NK-92 (cell line): ENCODE results near the gene EXOC7.

Source experiments
- DNase-seq: peaks from one replicate; lab custom pipeline; 2025; ENCODE audit not compliant: unreplicated experiment; lab: John Stamatoyannopoulos, UW

Gene EXOC7

DNA sequence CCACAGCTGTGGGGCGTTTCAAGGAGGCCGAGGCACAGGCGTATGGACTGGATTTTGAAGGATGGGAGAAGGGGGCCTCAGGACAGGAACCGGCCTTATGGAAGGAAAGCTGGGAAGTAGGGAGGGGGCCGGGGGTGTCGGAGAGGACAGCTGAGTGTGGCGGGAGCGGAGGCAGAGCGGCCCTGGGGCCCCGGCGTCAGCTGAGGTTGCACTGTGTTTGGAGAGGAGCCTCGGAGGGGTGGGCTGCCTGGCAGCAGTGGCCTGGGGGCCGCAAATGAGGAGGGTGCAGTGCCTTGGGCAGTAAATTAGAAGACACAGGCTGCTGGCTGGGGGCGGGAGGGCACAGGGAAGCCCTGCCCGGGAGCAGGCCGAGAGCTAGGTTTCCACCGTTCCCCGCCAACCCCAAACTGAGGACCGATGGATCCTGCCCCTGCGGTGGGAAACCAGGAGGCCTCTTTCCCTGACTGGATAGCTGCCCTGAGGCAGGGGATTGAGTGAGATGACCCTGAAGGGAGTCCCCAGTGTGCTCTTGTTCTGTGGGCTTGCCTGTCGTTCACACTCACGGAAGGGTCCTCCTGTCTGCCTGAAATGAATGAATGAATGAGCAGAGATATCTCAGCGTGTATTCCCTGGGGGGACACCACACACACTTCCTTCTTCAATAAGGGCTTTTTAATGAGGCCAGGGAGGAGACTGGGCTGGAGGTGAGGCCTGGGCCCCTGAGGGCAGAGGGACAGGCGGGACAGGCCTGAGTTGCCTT, 19.0 kb upstream of the EXOC7 start:
- DNase-seq = no peak

DNA sequence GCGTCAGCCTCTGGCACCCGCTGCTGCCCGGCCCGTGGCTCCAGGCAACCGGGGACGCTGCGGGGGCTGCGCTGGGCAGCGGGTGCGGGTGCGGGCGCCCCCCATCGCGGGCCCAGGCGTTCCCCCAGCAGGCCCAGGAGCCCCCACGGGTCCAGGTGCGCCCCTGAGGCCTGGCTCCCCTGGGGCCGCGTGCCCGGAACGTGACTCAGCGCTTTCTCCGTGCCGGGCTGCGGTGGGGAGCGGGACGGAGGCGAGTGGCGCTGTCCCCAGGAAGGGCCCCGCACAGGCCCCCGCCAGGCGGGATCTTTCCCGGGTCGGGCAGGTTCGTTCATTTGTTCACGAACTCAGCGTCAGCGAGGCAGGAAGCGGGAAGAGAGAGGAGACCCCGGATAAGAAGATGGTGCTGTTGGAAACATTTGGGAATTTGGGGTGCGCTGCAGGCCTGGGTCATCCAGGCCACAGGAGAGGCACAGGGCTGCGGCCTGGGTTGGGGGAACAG, 18.4 kb upstream of the EXOC7 start:
- no peak for DNase-seq

DNA sequence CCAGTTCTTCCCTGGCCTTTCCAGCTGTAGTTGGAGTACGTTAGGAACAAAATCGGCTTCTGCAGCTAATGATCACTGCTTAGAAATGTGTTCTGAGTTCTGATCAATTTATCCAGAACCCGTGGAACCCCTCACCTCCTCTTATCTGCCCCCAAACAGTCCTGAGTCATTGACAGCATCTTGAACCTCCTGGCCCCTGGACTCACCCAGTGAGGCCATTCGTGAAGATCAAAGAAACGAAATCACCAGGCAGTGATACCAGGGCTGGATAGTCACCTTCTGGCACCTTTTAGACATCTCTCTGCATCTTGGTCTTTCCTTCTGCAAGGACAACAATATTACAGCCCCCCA, 17.0 kb upstream of the EXOC7 start:
- no peak for DNase-seq

DNA sequence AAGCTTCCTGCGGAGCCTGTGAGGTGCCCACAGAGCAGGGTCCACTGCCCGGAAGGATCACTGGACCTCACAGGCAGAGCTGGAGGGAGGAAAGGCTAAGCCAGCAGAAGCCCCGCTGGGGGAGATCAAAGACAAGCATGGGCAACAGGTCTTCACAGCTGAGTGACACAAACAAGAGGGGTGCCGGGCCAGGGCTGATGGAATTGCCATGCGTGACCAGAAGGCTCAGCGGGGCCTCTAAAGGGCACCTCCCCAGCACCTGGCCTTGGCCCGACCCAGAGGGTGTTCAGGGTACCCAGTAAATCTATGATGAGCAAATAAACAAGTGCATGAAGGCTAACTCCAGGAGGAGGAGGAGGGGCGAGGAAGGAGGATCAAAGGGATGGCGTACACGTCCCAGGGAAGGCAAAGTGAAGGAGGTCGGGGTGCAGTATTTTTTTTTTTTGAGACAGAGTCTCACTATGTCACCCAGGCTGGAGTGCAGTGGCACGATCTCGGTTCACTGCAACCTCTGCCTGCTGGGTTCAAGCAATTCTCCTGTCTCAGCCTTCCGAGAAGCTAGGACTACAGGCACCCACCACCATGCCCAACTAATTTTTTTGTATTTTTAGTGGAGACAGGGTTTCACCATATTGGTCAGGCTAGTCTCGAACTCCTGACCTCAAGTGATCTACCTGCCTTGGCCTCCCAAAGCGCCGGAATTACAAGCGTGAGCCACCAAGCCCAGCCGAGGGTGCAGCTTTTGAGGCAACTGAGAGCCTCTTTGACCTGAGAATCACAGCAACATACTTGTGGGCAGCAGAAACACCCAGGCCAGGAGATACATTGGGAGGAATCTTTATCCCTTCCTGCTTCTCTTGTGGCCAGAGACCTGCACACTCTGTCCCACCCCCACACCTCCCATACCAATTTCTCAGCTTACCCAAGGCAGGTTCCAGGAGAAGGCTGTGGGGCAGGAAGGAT, 16.1 kb upstream of the EXOC7 start:
- DNase-seq = no peak

DNA sequence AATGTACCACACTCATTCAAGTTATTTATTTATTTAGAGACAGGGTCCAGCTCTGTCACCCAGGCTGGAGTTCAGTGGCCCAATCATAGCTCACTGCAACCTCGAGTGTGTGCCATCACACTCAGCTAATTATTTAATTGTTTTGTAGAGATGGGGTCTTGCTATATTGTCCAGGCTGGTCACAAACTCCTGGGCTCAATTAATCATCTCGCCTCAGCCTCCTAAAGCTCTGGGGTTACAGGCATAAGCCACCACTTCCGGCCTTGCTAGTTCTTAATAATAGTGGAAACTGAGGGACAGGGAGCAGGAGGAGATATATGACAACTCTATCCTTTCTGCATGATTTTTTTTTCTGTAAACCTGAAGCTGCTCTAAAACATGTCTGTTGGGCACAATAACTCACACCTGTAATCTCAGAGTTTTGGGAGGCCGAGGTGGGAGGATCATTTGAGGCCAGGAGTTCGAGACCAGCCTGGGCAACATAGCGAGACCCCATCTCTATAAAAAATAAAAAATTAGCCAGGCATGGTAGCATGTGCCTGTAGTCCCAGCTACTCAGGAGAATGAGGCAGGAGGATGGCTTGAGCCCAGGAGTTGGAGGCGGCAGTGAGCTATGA, 11.7 kb upstream of the EXOC7 start:
- DNase-seq = no peak

DNA sequence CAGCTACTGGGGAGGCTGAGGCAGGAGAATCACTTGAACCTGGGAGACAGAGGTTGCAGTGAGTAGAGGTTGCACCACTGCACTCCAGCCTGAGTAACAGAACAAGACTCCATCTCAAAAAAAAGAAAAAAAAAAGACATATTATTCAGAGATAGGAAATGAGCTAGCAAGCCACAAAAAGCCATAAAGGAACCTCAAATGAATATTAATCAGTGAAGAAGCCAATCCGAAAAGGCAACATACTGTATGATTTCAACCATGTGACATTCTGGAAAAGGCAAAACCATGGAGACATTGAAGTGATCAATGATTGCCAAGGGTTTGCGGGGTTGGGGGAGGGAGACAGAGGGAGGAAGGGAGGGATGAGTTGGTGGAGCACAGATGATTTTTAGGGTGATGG, 8.4 kb upstream of the EXOC7 start:
- DNase-seq = no peak

DNA sequence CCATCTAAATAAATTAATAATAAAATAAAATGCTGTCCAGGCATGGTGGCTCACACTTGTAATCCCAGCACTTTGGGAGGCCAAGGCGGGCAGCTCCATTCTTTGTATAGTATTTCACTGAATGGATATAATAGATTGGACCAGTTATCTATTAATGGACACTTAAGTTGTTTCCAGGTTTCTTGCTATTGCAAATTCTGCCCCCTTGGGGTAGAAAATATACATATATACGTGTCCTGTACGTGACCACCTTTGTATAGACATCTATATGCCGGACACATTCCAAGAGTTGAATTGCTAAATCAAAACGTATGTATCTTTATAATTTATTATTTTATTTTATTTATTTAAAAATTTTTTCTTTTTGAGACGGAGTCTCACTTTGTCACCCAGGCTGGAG, 3.9 kb upstream of the EXOC7 start:
- no peak for DNase-seq

DNA sequence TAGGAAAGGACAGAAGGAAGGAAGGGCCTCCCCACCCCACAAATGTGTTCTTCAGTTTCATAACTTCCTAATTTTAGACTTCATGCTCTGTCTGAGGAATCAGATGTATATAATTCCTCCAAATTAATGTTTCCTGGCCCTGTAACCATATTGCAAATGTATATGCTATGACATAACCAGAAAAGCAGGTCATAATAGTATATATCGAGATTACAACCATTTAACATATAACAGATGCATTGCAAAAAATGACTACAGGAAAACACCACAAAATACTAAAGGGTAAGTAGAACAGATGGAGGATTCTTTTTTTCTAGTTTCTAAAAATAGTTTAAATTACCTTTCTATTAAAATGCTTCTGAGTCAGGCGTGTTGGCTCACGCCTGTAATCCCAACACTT, 3.1 kb upstream of the EXOC7 start:
- DNase-seq = no peak

DNA sequence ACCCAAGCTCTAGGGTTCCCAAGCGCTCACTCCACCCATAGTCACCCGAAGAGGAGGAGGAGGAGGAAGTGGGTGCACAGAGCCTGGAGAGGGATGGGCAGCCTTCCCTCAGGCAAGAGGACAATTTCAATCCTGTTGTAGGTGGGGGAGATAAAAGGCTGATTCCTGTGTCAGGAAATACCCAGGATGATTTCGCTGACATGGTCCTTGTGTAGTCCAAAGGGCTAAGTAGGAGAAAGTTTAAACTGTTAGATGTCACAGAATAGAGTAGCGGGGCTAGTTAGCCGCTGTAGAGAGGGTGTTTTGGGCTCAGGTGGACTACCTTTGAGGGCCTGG, 1.3 kb upstream of the EXOC7 start:
- no peak for DNase-seq

DNA sequence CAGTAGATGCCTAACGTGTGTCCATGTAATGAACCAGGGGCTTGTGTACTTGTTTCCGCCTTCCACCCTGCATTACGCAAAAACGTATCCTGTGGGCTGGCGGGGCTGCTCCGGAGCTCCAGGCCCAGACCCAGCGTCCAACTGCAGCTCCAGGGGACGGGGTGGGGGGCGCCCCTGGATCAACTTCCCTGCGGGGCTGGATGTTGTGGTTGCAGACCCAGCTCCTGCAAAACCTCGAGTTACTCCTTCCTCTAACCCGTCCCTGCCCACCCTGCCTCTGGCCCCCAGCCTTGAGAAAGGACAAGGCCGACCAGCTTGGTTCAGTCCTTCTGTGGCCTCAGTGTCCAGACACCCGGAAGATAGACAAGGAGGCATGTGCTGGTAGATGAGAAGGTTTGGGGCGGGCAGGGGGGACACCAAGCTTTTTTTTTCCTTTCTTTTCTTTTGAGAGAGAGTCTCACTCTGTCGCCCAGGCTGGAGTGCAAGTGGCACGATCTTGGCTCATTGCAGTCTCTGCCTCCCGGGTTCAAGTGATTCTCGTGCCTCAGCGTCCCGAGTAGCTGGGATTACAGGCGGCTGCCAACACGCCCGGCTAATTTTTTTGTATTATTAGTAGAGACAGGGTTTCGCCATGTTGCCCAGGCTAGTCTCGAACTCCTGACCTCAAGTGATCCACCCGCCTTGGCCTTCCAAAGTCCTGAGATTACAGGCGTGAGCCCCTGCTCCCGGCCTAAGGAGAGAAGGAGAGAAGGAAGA, 731 bp upstream of the EXOC7 start:
- DNase-seq = no peak

DNA sequence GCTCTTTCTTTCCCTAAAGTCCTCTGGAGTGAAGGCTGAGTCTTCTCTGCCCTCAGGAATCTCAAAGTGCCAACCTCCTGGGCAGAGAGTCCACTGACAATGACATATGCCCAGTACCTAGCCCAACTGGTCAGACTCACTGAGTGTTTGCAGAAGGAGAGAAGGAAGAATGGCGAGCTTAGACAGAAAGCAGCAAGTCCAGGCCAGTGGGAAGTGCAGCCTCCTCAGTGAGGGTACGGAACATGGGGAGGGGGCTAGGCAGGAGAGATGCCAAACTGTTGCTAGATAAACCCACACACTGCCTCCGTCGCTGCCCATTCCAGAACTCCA, 678 bp downstream of the EXOC7 start:
- no peak for DNase-seq

DNA sequence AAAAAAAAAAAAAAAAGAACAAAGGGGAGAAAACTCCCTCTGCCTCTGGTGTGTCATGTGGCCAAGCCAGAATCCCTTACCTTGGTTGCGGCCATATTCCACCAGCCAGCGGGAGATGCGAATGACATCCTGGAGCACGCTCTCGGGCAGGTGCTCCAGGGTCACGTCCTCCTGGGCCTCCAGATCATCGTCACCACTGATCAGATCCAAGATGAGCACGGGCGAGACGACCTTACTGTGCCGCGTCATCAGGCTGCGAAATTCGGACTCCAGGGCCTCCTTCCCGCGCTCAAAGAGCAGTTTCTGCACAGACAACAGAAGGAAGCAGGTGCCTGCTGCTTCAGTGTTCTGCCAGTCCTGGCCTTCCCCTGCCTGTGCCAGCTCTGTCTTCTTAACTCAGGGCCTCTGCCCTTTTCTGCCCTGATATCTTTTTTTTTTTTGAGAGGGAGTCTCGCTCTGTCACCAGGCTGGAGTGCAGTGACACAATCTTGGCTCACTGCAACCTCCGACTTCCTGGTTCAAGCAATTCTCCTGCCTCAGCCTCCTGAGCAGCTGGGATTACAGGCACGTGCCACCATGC, 5.8 kb downstream of the EXOC7 start:
- DNase-seq = no peak

DNA sequence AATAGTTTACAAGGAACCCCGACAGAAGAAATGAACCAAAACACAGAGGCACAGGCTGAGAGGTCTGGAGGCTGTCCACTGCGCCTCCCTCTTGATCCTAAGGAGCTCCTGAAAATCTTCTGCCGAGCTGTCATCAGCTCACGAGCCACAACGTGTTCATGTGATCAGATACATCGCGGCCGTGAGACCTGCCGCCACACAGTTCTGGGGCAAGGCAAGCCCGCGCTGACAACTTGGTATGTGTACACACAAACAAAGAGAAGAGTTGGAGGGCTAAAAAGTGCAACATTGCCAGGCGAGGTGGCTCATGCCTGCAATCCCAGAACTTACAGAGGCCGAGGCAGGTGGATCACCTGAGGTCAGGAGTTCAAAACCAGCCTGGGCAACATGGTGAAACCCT, 7.6 kb downstream of the EXOC7 start:
- DNase-seq = no peak

DNA sequence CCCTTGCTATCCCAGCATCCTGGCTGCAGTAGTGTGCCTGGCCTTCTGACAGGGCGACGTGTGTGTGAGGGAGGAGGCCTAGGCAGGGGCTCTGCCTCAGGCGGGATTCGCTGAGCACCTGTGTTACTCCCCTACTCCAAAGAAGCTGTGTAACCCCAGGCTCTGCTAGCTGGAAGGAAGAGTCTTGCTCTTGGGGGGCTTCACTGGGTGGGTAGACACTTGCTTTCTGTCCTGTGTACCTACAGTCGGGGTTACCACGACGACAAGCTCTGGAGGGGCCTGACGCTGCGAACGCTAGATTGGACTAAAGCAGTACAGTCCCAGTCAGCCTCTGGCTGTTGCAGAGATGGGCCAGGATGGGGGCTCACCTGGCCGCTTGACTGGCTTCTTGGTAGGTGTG, 9.5 kb downstream of the EXOC7 start:
- DNase-seq = no peak

DNA sequence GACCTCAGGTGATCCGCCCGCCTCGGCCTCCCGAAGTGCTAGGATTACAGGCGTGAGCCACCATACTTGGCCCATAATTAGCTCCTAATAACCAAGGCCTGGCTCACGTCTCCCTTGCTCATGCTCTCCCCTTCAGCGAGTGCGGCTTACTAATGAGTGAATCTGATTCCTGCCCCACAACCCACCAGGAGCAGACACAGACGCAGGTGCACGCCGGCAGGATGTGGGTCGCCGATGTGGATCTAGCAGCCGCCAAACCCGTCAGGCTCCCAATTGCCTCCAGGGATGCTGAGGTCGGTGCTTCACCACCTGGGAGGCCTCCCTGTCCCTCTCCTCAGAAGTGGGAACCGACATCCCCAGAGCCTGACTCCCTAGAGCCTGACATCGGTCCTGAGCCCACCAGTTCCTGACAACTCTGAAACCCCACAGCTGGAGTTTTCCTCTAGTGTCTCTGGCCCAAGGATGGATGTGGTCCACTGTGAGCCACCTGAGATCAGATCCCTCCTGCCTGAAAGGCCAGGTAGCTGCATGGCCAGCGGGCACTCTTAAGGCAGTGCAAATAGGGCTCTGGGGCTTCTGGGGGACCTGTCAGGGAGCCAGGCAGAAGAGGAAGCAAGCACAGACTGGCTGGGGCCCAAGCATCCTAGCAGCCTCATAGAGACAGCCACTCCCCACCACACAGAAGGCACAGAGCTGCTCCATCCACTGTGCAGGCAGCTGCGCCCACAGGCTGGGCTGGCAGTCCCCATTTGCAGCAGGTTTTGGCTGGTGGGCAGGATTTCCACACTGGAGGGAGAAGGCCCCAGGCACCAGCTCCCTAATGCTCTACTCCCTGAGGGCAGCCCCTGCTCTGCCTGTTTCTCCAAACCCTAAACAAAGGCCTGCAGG, 10.8 kb downstream of the EXOC7 start:
- no peak for DNase-seq

DNA sequence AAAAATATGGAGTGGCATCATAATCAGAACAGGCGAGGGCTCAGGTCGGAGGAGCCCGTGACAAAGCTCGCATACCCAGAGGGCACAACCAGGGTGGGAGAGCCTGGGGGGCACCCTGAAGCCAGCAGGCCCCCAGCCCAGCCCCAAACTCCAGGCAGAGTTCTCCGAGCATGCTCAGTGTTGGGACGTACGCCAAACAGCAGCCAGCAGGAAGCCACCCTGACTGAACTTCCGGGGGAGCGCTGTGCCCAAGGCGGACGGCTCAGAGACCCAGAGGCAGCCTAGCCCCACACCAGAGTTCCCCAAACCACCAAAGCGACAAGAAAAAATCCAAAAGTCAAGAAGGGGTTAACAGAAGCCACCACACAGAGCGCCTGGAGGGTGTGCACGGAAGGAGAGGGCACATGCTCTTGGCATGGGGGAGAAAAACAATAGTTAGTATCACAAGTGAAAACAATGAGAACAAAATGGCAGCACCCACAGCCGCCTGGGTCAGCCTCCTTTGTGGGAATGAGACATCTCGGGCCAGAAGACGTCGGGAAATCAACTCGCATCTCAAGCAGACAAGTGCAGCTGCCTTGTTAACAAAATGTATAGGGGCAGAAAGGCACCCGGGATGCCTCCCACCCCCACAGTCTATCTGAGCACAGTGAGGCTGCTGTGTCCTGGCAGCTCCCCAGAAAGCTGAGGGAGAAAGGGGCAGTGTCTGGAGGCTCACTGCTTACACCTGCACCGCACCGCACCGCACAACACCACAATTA, 11.9 kb downstream of the EXOC7 start:
- DNase-seq = no peak

DNA sequence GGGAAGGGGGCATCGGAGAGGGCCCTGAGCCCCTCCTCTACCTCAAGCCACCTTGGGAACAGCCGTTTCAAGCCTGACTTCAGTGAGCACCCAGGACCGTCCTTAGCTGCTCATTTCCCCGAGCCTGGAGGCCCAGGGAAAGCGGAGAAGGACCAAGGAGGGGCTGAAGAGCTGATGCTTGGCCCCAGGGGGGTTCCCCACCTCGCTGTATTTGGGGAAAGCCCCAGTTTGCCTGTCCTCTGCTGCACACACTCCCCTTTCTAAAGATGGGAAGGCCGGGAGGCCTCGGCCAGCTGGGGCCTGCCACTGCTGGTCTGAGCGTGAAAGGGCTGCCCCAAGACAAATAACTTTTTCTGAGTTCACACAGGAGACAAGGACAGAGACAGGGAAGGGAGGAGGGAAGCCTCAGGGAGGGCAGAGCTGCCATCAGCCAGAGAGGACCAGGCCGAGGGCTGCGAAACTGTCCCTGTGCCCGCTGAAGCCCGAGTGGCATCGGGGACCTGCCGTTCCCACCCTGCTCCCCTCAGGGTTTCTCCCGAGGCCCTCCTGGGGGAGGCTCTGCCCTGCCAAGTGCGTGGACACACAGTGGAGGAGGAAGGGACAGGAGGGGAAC, 13.0 kb downstream of the EXOC7 start:
- DNase-seq = no peak

DNA sequence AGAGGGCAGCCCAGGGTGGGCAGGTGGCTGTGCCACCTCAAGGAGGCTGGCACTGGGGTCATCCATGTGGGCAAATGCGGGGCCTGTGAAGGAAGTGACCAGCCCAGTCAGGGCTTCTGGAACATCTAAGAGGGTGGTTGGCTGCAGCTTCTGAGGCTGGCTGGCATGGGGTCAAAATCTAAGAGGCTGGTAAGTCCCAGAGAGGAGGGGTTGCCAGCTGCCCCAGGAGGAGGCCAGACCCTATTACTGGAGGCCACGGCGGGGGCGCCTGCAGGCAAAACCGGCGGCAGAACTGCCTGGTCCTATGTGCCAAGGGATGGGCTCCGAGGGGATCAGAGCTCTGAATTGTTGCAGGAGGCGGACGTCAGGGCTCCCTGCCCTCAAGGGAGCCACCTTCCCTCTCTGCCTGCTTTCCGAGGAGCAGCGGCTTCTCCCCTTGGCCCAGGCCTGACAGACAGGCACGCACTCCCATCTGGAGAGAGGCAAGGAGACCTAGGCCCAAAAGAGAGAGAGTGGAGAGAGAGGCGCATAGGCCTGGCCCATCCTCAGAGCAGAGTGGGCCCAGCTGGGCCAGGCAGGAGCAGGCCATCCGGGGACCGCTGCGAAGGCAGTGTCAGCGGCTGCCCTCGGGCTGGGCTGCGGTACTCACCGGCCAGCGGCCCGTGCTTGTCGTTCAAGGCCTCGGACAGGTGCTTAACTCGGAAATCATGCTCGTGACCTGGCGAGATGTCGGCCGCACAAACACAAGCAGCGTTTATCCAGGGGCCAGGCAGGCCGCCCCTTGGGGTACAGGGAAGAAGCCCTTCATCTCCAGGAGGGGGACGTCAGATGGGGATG, 13.7 kb downstream of the EXOC7 start:
- DNase-seq = no peak
